GM12892 (cell line): ENCODE results near the gene USP21.

Experiments used
- POLR2A ChIP-seq: IDR thresholded peaks from 2 replicates; pipeline ENCODE4 v1.6.1; 2011; ENCODE audit warnings: low read depth, low read length, control low read depth
- POLR2AphosphoS5 ChIP-seq: IDR thresholded peaks from 2 replicates; pipeline ENCODE4 v1.6.1; 2011; ENCODE audit warnings: low read depth, low read length, control low read depth

DNA sequence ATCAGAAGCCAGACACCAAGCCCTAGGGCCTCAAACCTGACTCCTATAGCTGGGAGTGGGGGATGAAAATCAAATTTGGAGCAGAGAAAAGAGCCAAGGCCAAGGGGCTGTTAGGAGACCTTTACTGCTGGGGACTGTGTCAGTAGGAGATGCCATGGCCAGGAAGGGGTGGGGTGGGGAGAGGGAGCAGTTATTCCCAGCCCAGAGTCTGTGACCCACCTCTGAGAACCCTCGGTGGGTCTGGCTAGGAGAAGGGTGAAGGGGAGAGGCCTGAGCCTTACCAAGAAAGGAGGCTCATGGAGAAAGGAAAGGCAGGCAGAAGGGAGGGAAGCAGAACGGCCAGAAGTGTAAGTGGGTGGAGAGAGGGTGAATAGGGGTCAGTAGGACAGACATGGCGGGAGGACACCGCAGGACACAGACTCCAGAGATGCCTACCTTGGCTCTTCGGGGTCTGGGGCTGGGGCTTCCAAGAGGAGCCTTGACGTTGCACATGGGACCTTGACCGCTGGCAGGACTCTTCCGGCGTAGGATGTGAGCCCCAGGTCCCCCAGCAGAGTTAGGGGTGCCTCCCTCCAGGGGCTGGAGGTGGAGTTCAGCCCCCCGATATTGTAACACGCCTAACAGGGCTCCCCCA is 38.4 kb downstream of the USP21 start:
- TF ChIP-seq POLR2A (no peak), POLR2AphosphoS5 (no peak)
